GM21390 (cell line): ENCODE measurements around the gene RSAD1.

Experiments used
- ATAC-seq: cut with Tn5 transposase; IDR thresholded peaks from one replicate; pipeline ENCODE4 v1.9.1; 2021; ENCODE audit not compliant: unreplicated experiment

RSAD1 gene

GRCh38 chr17:50488880-50489279 is 10.2 kb downstream of the RSAD1 start:
- no peak for ATAC-seq

GRCh38 chr17:50491505-50491904 is 12.8 kb downstream of the RSAD1 start:
- ATAC-seq, result no peak

GRCh38 chr17:50492214-50492613 is 13.6 kb downstream of the RSAD1 start:
- ATAC-seq, result no peak

- ATAC-seq, result no peak
Measured at GRCh38 chr17:50493744-50494143, 15.1 kb downstream of the RSAD1 start.

GRCh38 chr17:50495217-50495823 is 16.7 kb downstream of the RSAD1 start:
- ATAC-seq, result no peak

GRCh38 chr17:50495918-50496317 is 17.3 kb downstream of the RSAD1 start:
- ATAC-seq, result no peak

- ATAC-seq, result no peak
Measured at GRCh38 chr17:50498021-50498874, 19.6 kb downstream of the RSAD1 start.

GRCh38 chr17:50499270-50499669 is 20.6 kb downstream of the RSAD1 start:
- no peak for ATAC-seq

GRCh38 chr17:50499721-50500120 is 21.1 kb downstream of the RSAD1 start:
- no peak for ATAC-seq

GRCh38 chr17:50501054-50501453 is 22.4 kb downstream of the RSAD1 start:
- ATAC-seq, result no peak

- no peak for ATAC-seq
Measured at GRCh38 chr17:50502301-50502990, 23.8 kb downstream of the RSAD1 start.

GRCh38 chr17:50505591-50506130 is 27.0 kb downstream of the RSAD1 start:
- no peak for ATAC-seq

GRCh38 chr17:50506298-50506697 is 27.6 kb downstream of the RSAD1 start:
- ATAC-seq, result no peak

GRCh38 chr17:50507871-50508572 is 29.4 kb downstream of the RSAD1 start, which contains the start of gene MYCBPAP:
TSS of gene MYCBPAP (plus strand) at chr17:50508439. CDS start at chr17:50508675, 236 bp downstream.
- ATAC-seq, result no peak

- ATAC-seq, result no peak
Measured at GRCh38 chr17:50508573-50509460, 30.2 kb downstream of the RSAD1 start.

GRCh38 chr17:50511058-50511457 is 32.4 kb downstream of the RSAD1 start:
- peak; percentile 84 for ATAC-seq

- ATAC-seq, result no peak
Measured at GRCh38 chr17:50513495-50513894, 34.8 kb downstream of the RSAD1 start.

GRCh38 chr17:50514388-50514787 is 35.7 kb downstream of the RSAD1 start:
- ATAC-seq, result no peak

- no peak for ATAC-seq
Measured at GRCh38 chr17:50514936-50515702, 36.5 kb downstream of the RSAD1 start.
